Hematopoietic multipotent progenitor cell treated with erythropoietin and hydrocortisone succinate and interleukin-3 and kit ligand, for 15 days (in vitro differentiated cells): ENCODE measurements around the gene VAPA.

Experiments used
- DNase-seq: peaks from one replicate; pipeline ENCODE4 v3.0.0-alpha.2; 2015; ENCODE audit warnings: low spot score

The VAPA gene

GRCh38 chr18:9941103-9941502, 27.3 kb downstream of the VAPA start:
- no peak for DNase-seq

- DNase-seq = no peak
Measured at GRCh38 chr18:9941660-9942059, 27.8 kb downstream of the VAPA start.

- DNase-seq = no peak
Measured at GRCh38 chr18:9943311-9943710, 29.5 kb downstream of the VAPA start.

- DNase-seq = no peak
Measured at GRCh38 chr18:9944805-9945204, 31.0 kb downstream of the VAPA start.

GRCh38 chr18:9946831-9947230, 33.0 kb downstream of the VAPA start:
- DNase-seq = no peak

GRCh38 chr18:9947248-9947647, 33.4 kb downstream of the VAPA start:
- DNase-seq = no peak

- no peak for DNase-seq
Measured at GRCh38 chr18:9949315-9949714, 35.5 kb downstream of the VAPA start.

GRCh38 chr18:9949861-9950260, 36.0 kb downstream of the VAPA start:
- DNase-seq = no peak

- peak; percentile 53 for DNase-seq
Measured at GRCh38 chr18:9950289-9951016, 36.6 kb downstream of the VAPA start.

GRCh38 chr18:9951022-9951859, 37.4 kb downstream of the VAPA start:
- DNase-seq = peak; percentile 77

- peak; percentile 46 for DNase-seq
Measured at GRCh38 chr18:9952633-9953416, 39.0 kb downstream of the VAPA start.

- no peak for DNase-seq
Measured at GRCh38 chr18:9958861-9959399, 45.1 kb downstream of the VAPA start.

GRCh38 chr18:9959564-9959963, 45.7 kb downstream of the VAPA start:
- no peak for DNase-seq

GRCh38 chr18:9960258-9960904, 46.6 kb downstream of the VAPA start:
- DNase-seq = no peak

GRCh38 chr18:9961041-9961440, 47.2 kb downstream of the VAPA start:
- DNase-seq = no peak

GRCh38 chr18:9965711-9966624, 52.2 kb downstream of the VAPA start:
- no peak for DNase-seq

GRCh38 chr18:9968081-9968848, 54.4 kb downstream of the VAPA start:
- no peak for DNase-seq

- DNase-seq = no peak
Measured at GRCh38 chr18:9969247-9969646, 55.4 kb downstream of the VAPA start.

- peak; percentile 80 for DNase-seq
Measured at GRCh38 chr18:9971313-9971920, 57.6 kb downstream of the VAPA start.

- DNase-seq = no peak
Measured at GRCh38 chr18:9973470-9973869, 59.7 kb downstream of the VAPA start.
